HCT116 (cell line): ENCODE results near the gene SH3BGRL3. TPM values are rescaled to one million over a fixed set of nuclear protein-coding genes. Genes with fewer than 3 reads are reported as not detected.

Experiments
- ATAC-seq: fragments of 200-7000 bp; cut with Tn5 transposase; 2 replicates; pipeline ENCODE4 v1.9.1; 2020; ENCODE audit warnings: mild to moderate bottlenecking, moderate library complexity
- BruUV-seq: library from RNA; stranded (reverse); fragments of 400-500 nt; replicated peaks from 2 replicates; lab custom pipeline; 2021; lab: Mats Ljungman, UMichigan
- CTCF ChIA-PET: fragments of 300-600 bp; sonication (Branson Sonifier 250); formaldehyde crosslinking; loops from one replicate; lab custom pipeline; 2021; ENCODE audit warnings: antibody characterized with exemption; lab: Charles Lee
- POLR2A ChIA-PET: fragments of 300-600, 350-600 bp; sonication (Branson Sonifier 250); formaldehyde crosslinking; loops from one replicate; lab custom pipeline; 2021; ENCODE audit warnings: antibody characterized with exemption; lab: Charles Lee
- RAD21 ChIA-PET, 2 experiments: fragments of 300-600 bp; sonication (Branson Sonifier 250); formaldehyde crosslinking; loops; one replicate each; lab custom pipeline; 2023; ENCODE audit warnings: low total read pairs in 2 of 2; ENCODE audit not compliant: uncharacterized antibody in 2 of 2, unreplicated experiment in 2 of 2, low non-redundant PET in 1 of 2; lab: Charles Lee
- DNase-seq: peaks from one replicate; pipeline ENCODE4 v3.0.0-alpha.2; 2010; ENCODE audit warnings: low read depth, low spot score
- H2AFZ ChIP-seq: fragments of 200-600 bp; shearing (Covaris generic), sonication (generic); 2 replicates; pipeline ENCODE4 v1.6.1; 2017; ENCODE audit warnings: low read depth, mixed run types, mixed read lengths, antibody characterized with exemption, low read length; ENCODE audit not compliant: poor library complexity, severe bottlenecking
- H3K27ac ChIP-seq: 2 replicates; pipeline ENCODE4 v1.5.1; 2012; ENCODE audit warnings: low read depth, low read length
- H3K27me3 ChIP-seq: fragments of 200-600 bp; sonication (generic); 2 replicates; pipeline ENCODE4 v1.6.1; 2016; ENCODE audit warnings: mixed run types, low read length, mixed read lengths; ENCODE audit not compliant: insufficient read depth
- H3K36me3 ChIP-seq, 2 experiments: fragments of 200-500 bp in 1 of 2; fragments of 200-600 bp in 1 of 2; sonication (Bioruptor generic) in 1 of 2; sonication (generic) in 1 of 2; 2 replicates each; pipeline versions ENCODE4 v1.5.1 to v1.6.1; 2014 to 2016; ENCODE audit warnings: low read length in 2 of 2, inconsistent platforms in 1 of 2, mixed read lengths in 1 of 2, mixed run types in 1 of 2; ENCODE audit not compliant: insufficient read depth in 2 of 2, control insufficient read depth in 1 of 2
- H3K4me1 ChIP-seq, 2 experiments: fragments of 200-600 bp in 1 of 2; sonication (generic) in 1 of 2; 2 replicates each; pipeline versions ENCODE4 v1.5.1 to v1.6.1; 2012 to 2017; ENCODE audit warnings: low read length in 2 of 2, inconsistent platforms in 1 of 2, mild to moderate bottlenecking in 1 of 2, mixed read lengths in 1 of 2, mixed run types in 1 of 2, moderate library complexity in 1 of 2; ENCODE audit not compliant: insufficient read depth in 2 of 2, control insufficient read depth in 1 of 2
- H3K4me2 ChIP-seq: fragments of 200-600 bp; sonication (generic); 2 replicates; pipeline ENCODE4 v1.6.1; 2017; ENCODE audit warnings: mixed run types, low read length, mixed read lengths
- H3K4me3 ChIP-seq, 2 experiments: fragments of 200-600 bp in 1 of 2; sonication (generic) in 1 of 2; replicated peaks in 1 of 2; 2 replicates each; pipeline ENCODE4 v1.5.1; 2011 to 2016; ENCODE audit warnings: low read length in 2 of 2, control low read depth in 1 of 2, low read depth in 1 of 2, mild to moderate bottlenecking in 1 of 2, mixed read lengths in 1 of 2, mixed run types in 1 of 2
- H3K79me2 ChIP-seq: fragments of 200-600 bp; sonication (generic); 2 replicates; pipeline ENCODE4 v1.6.1; 2017; ENCODE audit warnings: mild to moderate bottlenecking, mixed run types, low read length, moderate library complexity, mixed read lengths; ENCODE audit not compliant: insufficient read depth
- H3K9ac ChIP-seq: fragments of 200-600 bp; sonication (generic); 2 replicates; pipeline ENCODE4 v1.6.1; 2016; ENCODE audit warnings: low read length, mixed read lengths
- H3K9me2 ChIP-seq: fragments of 200-600 bp; sonication (generic), shearing (Covaris generic); 2 replicates; pipeline ENCODE4 v1.6.1; 2017; ENCODE audit warnings: mixed run types, mild to moderate bottlenecking, moderate library complexity; ENCODE audit not compliant: insufficient read depth
- H3K9me3 ChIP-seq, 2 experiments: fragments of 200-500 bp in 1 of 2; fragments of 200-600 bp in 1 of 2; sonication (Bioruptor generic) in 1 of 2; sonication (generic) in 1 of 2; 2 replicates each; pipeline ENCODE4 v1.6.1; 2014 to 2017; ENCODE audit warnings: low read length in 2 of 2, mixed read lengths in 2 of 2, inconsistent platforms in 1 of 2, low read depth in 1 of 2, mild to moderate bottlenecking in 1 of 2, mixed run types in 1 of 2, moderate library complexity in 1 of 2; ENCODE audit not compliant: control insufficient read depth in 1 of 2, insufficient read depth in 1 of 2
- H4K20me1 ChIP-seq: fragments of 200-600 bp; sonication (generic), shearing (Covaris generic); 2 replicates; pipeline ENCODE4 v1.6.1; 2017; ENCODE audit warnings: mixed run types, mild to moderate bottlenecking, moderate library complexity; ENCODE audit not compliant: insufficient read depth
- ATF3 ChIP-seq: IDR thresholded peaks from 2 replicates; pipeline ENCODE4 v1.6.1; 2012
- CBX3 ChIP-seq: IDR thresholded peaks from 2 replicates; pipeline ENCODE4 v1.6.1; 2012; ENCODE audit warnings: low read depth
- CEBPB ChIP-seq: IDR thresholded peaks from 2 replicates; pipeline ENCODE4 v1.6.1; 2012; ENCODE audit warnings: low read depth
- EGR1 ChIP-seq: IDR thresholded peaks from 2 replicates; pipeline ENCODE4 v1.6.1; 2012; ENCODE audit warnings: low read depth
- EZH2 ChIP-seq: fragments of 200-600 bp; sonication (generic); IDR thresholded peaks from 2 replicates; pipeline ENCODE4 v1.6.1; 2017; ENCODE audit warnings: antibody characterized with exemption, mixed run types
- FOSL1 ChIP-seq: IDR thresholded peaks from 2 replicates; pipeline ENCODE4 v1.6.1; 2012; ENCODE audit warnings: low read depth
- JUND ChIP-seq: IDR thresholded peaks from 2 replicates; pipeline ENCODE4 v1.6.1; 2012
- MAX ChIP-seq: IDR thresholded peaks from 2 replicates; pipeline ENCODE4 v1.6.1; 2012
- RAD21 ChIP-seq: IDR thresholded peaks from 2 replicates; pipeline ENCODE4 v1.6.1; 2012; ENCODE audit warnings: low read depth, mild to moderate bottlenecking
- SIN3A ChIP-seq: IDR thresholded peaks from 2 replicates; pipeline ENCODE4 v1.6.1; 2012; ENCODE audit warnings: low read depth
- ZFX ChIP-seq: fragments of 450-650 bp; IDR thresholded peaks from 2 replicates; pipeline ENCODE4 v1.6.1; 2017
- ZNF274 ChIP-seq: fragments of 200-500 bp; sonication (Bioruptor generic); IDR thresholded peaks from 2 replicates; pipeline ENCODE4 v1.6.1; 2014; ENCODE audit warnings: mild to moderate bottlenecking, low read depth, low read length, inconsistent platforms
- intact Hi-C: fragments of 100-400 bp; cut with micrococcal nuclease; formaldehyde crosslinking; loops from 2 replicates; pipeline ENCODE4 v1.10.0; 2022
- total RNA-seq: library from RNA; stranded (reverse); gene quantifications from one replicate; pipeline ENCODE4 v1.2.1, GENCODE V29; 2021; ENCODE audit not compliant: unreplicated experiment
- TF ChIP-seq, protein P1 (sequence below): IDR thresholded peaks from 2 replicates; pipeline ENCODE4 v1.6.1; 2012; ENCODE audit warnings: low read depth

The SH3BGRL3 gene
- total RNA-seq, 1 experiment from 2014 or later = 112 TPM

DNA sequence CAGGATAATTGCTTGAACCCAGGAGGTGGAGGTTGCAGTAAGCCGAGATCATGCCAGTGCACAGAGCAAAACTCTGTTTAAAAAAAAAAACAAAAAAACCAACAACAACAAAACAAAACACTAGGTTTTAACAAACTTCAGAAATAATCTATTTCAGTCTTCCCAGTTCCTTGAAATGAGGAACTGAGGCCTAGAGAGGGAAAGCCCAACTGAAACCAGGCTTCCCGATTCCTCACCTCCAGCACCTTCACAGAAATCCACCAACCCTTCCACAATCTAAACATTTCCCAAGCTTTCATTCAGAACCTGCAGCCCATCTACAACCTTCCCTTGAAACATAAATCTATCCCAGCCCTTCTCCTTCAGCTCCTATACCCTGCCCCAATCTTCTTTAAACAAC lies 37.3 kb downstream of the SH3BGRL3 start:
- no peak overlapping the region for H3K4me3 ChIP-seq
- RAD21 ChIA-PET = no interaction called here
- H3K9me2 ChIP-seq = no peaks in the 10 kb centered on the region
- H3K9ac ChIP-seq = no peak overlapping the region
- TF ChIP-seq ZNF274 (no peak), EZH2 (no peak)
- POLR2A ChIA-PET = no interaction called here
- CTCF ChIA-PET = interaction anchor here (2.0 kb wide), 1 partner anchor 32 kb away, joined by 6 read pairs; no protein-coding TSS in a partner anchor
- H3K9me3 ChIP-seq = no peaks in the 10 kb centered on the region
- no peak for ATAC-seq
- intact Hi-C loops = no loop called here
- peaks cover 5 to 16% of the 10 kb centered on the region in 2 experiments; a peak in 3 of 4 replicates for H3K4me1 ChIP-seq
- H4K20me1 ChIP-seq = no peaks in the 10 kb centered on the region
- no peak overlapping the region for H2AFZ ChIP-seq
- no peaks in the 10 kb centered on the region for H3K79me2 ChIP-seq
- no peak for DNase-seq
- H3K27ac ChIP-seq = no peak overlapping the region
- BruUV-seq = no TSS peak
- H3K4me2 ChIP-seq = no peak overlapping the region
- no peaks in the 10 kb centered on the region; the same call in 1 of the 2 replicates for H3K27me3 ChIP-seq
- 0 out of 4 replicates have a peak, but pooled peaks cover 0 to under 1% of the 10 kb centered on the region in 2 experiments for H3K36me3 ChIP-seq

GRCh38 chr1:26317612-26318337 lies 37.9 kb downstream of the SH3BGRL3 start, which contains the start of gene CD52:
Gene CD52 (plus strand): TSS chr1:26317958. CDS start chr1:26318018, 60 bp downstream.
- CTCF ChIA-PET = interaction anchor here (2.0 kb wide), 1 partner anchor 32 kb away, joined by 6 read pairs; no protein-coding TSS in a partner anchor
- TF ChIP-seq JUND (no peak), MAX (no peak), ZFX (no peak), ZNF274 (no peak), ATF3 (no peak), CBX3 (no peak), SIN3A (no peak), RAD21 (no peak), CEBPB (no peak), FOSL1 (no peak), EZH2 (no peak), EGR1 (no peak)
- TF ChIP-seq, protein P1, sequence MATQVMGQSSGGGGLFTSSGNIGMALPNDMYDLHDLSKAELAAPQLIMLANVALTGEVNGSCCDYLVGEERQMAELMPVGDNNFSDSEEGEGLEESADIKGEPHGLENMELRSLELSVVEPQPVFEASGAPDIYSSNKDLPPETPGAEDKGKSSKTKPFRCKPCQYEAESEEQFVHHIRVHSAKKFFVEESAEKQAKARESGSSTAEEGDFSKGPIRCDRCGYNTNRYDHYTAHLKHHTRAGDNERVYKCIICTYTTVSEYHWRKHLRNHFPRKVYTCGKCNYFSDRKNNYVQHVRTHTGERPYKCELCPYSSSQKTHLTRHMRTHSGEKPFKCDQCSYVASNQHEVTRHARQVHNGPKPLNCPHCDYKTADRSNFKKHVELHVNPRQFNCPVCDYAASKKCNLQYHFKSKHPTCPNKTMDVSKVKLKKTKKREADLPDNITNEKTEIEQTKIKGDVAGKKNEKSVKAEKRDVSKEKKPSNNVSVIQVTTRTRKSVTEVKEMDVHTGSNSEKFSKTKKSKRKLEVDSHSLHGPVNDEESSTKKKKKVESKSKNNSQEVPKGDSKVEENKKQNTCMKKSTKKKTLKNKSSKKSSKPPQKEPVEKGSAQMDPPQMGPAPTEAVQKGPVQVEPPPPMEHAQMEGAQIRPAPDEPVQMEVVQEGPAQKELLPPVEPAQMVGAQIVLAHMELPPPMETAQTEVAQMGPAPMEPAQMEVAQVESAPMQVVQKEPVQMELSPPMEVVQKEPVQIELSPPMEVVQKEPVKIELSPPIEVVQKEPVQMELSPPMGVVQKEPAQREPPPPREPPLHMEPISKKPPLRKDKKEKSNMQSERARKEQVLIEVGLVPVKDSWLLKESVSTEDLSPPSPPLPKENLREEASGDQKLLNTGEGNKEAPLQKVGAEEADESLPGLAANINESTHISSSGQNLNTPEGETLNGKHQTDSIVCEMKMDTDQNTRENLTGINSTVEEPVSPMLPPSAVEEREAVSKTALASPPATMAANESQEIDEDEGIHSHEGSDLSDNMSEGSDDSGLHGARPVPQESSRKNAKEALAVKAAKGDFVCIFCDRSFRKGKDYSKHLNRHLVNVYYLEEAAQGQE = no peak
- TF ChIP-seq, all 23 proteins: peak for 0
- ATAC-seq (peak; percentile 32), DNase-seq (no peak)
- intact Hi-C loops = no loop called here
- no peaks in the 10 kb centered on the region for H4K20me1 ChIP-seq
- RAD21 ChIA-PET = no interaction called here
- BruUV-seq = no TSS peak
- H2AFZ ChIP-seq = no peak within 1 kb of the TSS
- POLR2A ChIA-PET = no interaction called here
- no peaks in the 10 kb centered on the region for H3K9me3 ChIP-seq
- no peak within 1 kb of the TSS for H3K4me3 ChIP-seq
- no peak within 1 kb of the TSS for H3K4me2 ChIP-seq
- H3K27me3 ChIP-seq = no peaks in the 10 kb centered on the region; the same call in 1 of the 2 replicates
- no peaks in the 10 kb centered on the region for H3K79me2 ChIP-seq
- H3K4me1 ChIP-seq = peaks cover 5 to 16% of the 10 kb centered on the region in 2 experiments; a peak in 3 of 4 replicates
- 0 out of 4 replicates have a peak, but pooled peaks cover 0 to 4% of the 10 kb centered on the region in 2 experiments for H3K36me3 ChIP-seq
- no peak within 1 kb of the TSS for H3K9ac ChIP-seq
- H3K9me2 ChIP-seq = no peaks in the 10 kb centered on the region
- no peak within 1 kb of the TSS for H3K27ac ChIP-seq
